Stimulated activated CD4-positive, alpha-beta T cell treated with anti-CD3 and anti-CD28 coated beads, Interleukin-15, amount 100 ng/mL, for 48 hours (primary cell): Measurements from ENCODE around the gene MAP3K13.

Experiments
- DNase-seq, 2 donors: peaks; one replicate each; pipeline ENCODE4 v3.0.0-alpha.2; 2020; ENCODE audit warnings: low read depth in 2 of 2

MAP3K13 gene

DNA sequence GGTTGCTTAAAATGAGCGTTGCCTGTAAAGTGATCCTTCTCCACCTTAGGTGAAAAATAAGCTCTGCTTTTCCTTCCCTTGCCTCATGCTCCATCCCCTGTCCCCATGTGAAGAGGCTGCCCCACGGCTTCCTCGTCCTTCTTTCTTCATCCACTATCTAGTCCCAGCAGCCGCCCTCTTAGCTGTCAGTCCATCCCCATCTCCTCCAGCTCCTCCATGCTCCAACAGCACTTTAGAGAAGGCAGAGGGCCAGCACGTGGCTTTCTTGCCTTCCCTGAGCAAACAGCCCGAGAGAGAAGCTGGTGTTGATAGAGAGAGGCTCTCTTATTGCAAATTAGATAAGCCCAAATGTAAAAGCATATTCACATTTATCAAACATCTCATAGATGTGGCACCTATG, 144.9 kb downstream of the MAP3K13 start:
- no peak for DNase-seq

DNA sequence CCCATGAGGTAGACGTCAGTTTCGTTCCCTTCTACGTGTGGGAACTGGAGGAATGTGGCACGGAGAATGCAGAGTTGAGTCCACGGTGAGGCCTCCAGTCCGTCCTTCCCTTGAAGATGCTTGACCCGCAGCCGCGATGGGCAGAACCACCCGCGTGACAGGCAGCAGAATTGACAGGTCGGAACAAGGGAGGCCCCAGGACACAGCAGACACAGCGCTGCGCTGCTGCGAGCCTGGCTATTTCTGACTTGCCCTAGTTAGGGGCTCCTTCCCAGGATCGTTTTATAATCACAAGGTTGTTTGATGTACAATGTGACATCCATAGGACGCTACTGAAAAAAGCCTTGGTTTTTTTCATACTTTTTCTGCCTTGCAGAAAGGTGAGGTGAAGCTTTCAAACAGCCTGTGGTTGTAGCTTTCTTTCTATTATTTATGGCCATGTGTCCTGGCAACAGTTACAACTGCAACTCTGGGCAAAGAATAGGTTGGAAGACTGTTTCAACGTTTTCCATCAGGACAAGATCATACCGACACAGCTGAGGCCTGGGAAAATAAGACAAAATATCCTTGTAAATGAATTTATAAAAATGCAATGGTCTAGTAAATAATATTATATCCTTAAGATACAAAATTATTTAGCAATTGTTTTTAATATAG, 145.5 kb downstream of the MAP3K13 start:
- DNase-seq = no peak

DNA sequence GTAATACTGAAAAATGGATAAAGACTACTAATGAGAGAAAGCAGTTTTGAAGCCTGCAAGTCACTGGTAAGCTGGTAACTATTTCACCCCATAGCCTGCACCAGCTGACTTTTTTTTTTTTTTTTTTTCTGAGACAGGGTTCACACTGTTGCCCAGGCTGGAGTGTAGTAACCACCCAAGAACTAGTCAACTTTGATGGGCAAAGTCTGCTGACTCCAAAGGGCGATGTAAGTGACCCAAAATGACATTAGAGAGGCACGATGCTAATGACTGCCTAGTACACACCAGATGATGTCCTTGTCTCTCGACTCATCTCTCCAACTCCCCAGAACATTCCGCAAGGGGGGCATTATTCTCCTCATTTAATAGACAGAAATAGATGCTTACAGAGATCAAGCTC, 148.8 kb downstream of the MAP3K13 start:
- DNase-seq = no peak

DNA sequence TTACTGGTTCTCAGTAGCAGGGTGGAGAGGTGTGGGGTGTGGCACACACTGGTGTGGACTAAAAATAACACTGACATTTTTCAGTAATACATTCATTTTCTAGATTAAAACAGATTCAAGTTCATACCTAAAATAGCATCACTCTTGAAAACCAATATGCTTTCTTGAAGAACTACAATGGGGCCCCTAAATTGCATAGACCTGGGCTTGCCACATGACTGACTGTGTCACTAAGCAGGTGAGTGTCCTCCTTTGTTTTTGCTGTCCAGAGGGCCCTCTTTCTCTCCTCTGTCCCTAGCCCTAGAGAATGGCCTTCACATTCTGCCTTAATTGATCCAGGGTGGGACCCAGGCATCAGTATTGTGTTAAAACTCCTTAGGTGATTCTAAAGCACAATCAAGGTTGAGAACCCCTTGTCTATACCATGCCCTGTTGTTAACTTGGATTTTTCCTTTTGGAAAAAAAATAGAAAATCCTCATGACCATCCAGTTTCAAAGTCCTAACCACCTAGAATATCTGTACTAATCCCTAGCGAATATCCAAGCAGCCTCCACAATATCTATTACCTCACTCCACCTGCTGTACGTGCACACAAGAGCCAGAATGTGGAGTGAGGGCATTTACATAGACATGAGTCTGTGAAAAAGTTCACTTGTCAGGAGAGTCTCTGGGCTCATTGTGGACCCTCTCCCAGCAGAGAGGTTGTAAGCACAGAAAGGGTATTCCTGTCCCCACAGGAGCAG, 154.6 kb downstream of the MAP3K13 start:
- DNase-seq = no peak

DNA sequence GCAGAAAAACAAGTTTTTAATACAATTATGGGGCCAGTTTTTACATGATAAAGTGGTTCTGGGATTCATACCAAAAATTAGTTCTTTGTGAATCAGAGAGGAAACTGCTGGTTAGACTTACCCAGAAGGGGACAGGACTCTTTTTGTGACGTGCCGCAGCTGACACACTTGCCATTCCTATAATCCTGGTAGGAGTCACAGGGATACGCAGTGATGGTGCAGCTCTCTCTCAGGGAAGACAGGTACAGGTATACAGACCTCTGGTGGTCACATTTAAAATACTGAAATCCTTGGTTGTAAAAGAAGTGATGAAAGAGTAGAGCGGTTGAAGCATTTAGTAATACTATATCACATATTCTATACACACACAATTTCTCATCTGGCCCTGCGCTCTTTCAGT, 156.1 kb downstream of the MAP3K13 start:
- no peak for DNase-seq

DNA sequence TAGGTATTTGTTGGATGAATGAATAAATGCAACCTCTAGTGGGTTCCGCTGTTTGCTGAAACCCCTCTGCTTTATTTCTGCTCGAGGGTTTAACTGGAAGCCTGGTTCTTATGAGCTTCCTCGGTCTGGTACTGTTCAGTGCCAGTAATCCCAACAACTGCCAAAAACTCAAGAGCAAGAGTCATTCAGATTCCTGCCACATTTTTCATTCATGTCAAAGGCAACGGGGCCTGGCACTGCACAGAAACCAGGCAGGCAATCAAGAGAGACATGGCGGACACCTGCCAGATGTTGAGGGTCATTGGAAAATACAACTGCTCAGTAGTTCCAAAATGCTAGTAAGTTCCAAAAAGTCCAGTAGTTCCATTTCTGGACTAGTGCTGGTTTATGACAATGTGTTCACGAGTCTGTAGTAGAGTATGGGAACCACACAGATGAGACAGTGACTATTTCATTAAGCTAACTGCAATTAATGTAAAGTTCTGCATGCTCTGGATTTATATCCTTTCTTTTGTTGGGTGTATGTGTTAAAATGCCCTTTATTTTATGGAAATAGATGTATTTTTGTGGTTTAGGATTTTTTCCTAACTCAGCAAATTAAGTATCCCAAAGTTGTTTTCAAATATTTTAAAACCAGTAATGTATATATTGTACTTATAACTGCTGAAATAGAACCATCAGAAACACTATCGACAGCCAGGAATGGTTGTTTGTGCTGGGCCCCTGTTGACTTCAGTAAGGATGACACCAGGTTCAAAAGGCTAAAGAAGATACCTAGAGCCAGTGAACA, 158.6 kb downstream of the MAP3K13 start:
- DNase-seq = no peak

DNA sequence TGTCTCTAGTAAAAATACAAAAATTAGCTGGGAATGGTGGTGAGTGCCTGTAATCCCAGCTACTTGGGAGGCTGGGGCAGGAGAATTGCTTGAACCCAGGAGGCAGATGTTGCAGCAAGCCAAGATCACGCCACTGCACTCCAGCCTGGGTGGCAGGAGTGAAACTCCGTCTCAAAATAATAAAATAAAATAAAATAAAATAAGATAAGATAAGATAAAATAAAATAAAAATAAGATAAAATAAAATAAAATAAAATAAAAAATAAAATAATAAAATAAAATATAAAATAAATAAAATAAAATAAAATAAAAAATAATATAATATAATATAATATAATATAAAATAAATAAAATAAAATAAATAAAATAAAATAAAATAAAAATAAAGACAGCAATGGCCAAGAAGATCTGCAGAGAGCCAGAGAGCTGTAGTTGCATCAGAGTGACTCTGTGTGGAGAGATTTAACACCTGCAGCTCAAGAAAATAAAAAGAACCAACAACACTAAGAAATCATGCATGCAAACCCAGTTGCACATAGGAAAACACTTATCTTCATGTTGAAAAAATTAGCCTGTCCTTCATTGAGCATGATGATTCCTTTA, 163.5 kb downstream of the MAP3K13 start:
- DNase-seq = no peak

DNA sequence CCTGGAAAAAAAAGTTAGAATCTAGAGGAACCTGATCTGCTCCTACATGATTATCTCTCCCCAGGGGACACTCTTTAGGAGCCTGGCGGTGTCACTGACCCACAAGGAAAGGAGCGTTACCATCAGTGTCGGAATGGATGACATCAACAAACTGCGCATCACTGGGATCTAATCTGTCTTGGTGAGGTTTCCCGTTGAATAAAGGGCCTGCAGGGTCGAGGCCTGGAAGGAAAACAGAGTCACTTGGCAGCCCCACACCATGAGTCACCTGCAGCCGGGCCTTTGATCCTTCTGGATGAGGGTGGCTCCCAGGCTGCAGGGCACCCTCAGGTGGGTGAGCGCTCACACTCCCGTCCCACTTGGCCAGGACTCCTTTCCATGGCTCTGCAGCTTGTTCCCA, 164.4 kb downstream of the MAP3K13 start:
- no peak for DNase-seq

DNA sequence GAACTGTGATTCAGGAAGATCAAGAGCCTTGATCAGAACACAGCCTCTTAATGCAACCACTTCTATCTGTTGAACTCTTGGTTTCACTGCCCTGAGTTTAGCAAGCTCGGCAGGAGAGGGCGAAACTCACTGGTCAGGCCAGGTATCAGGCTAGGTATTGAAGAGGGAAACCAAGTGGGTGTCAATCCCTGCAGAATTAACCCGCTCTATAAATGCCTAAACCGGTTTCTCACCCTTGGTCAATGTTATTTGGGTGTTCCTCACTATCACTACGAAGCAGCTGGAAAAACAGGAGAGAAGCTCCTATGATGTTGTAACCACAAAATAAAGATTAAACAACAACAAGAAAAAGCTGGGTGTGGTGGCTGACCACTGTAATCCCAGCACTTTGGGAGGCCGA, 165.6 kb downstream of the MAP3K13 start:
- DNase-seq = no peak

DNA sequence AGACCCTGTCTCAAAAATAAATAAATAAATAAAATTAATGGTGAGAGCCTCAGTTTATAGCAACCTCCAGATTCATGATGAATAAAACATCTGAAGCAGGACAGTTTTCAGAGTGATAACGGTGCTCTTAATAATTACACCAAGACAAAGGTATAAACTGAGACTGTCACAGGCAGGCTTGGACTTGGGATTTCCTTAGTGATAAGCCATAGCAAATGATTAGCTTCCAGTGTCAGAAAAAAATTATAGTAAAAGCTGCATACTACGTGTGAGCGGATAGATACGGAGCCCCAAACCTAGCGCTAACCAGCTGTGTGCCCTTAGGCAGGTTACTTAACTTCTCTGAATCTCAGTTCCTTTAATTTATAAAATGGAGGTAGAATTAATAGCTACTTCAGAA, 167.9 kb downstream of the MAP3K13 start:
- no peak for DNase-seq

DNA sequence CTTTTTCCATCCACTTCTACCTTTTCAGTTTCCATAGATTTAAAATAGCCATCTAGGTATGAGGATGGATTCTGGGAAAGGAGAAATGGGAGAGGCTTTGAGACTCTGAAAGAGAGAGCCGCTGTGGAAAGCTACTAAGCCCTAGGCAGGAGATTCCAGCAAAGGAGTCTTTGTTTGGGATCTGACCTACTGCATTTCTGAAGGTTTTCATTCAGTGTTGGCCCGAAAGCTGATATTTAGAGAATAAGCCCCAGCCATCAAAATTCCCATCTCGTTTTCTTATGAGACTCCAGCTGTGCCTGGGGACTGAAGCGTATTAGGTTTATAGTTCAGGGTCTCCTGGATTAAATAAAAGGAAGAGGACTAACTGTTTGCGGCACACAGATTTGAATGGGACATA, 170.0 kb downstream of the MAP3K13 start:
- DNase-seq = no peak

DNA sequence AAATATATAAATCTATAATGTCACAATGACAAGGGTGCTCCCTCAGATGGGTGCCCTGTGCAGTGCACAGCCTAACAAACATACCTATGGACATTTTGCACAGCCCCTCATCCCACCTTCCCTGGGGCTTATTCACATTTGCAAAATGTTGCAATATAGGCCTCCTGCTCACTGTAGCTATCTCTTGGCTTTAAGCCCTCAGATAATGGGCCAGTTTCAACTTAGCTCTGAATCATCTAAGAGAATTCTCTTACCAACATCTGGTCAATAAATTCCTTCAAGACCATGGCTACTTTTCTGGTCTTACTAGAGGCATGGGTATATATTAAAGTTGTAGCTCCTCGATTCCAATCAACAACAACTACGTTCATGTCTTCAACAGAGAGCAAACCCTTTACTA, 171.6 kb downstream of the MAP3K13 start:
- DNase-seq = no peak

DNA sequence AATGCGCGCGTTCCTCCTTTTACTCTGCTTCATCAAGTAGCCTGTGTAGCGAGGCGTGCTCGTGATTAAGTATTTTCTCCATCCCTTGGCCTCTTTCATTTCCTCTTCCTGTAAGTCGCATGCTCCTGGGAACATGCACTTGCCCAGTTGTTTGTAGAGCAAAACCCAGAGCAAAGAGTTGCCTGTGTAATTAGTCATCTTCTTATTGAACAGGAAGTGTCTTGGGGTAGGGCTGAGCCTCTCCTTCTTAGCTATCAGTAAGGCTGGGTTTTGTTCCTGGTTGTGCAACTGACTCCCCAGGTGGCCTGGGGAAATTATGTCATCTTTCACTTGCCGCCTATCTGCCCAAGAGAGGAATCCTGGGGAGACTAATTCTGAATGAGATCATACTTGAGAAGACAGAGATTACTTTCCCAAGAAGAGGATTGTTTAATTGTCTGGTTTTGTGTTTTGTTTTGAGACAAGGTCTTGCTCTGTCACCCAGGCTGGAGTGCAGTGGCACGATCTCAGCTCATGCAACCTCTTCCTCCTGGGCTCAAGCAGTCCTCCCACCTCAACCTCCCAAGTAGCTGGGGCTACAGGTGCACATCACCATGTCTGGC, 174.5 kb downstream of the MAP3K13 start:
- DNase-seq = peak; percentile 33 to 45
